ENCODE data around the gene CCL15.
"Not testable (repeated sequence)": the region's sequence is repeated elsewhere in the genome, so short reads cannot be mapped to it uniquely, and the experiment has no call there.

The CCL15 gene, protein sequence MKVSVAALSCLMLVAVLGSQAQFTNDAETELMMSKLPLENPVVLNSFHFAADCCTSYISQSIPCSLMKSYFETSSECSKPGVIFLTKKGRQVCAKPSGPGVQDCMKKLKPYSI

DNA sequence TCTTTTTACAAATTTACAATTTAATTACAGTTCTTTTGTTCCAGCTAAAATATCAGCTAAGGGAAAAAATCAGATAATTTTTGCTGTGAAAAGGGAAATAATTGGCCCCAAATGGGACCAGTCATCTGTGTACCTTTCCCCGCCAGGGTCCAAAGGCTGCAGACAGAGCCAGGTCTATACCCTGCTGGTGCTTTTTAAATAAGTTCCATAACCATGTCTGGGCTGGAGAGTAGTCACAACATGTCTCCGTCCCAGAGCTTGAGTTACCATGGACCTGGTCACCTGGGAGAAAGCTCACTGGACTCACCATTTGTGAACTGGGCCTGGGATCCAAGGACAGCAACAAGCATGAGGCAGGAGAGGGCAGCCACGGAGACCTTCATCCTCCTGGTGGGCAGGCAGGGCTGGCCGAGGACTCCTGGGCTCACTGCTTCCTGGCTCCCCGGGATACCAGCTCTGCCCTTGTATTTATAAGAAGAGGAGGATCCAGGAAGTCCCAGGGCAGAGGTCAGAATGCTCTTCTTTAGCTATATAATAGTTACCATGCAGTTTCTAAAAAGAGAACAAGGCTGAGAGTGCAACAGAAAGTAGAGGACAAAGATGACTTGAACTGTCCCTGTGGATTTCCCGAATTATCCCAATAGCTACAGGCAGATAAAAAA, at the start of gene CCL15:
Gene CCL15 (minus strand): TSS at position 444 of the 662 bp plus-strand sequence. CDS start 61 bp downstream, at position 383.
- no peak for DNase-seq

DNA sequence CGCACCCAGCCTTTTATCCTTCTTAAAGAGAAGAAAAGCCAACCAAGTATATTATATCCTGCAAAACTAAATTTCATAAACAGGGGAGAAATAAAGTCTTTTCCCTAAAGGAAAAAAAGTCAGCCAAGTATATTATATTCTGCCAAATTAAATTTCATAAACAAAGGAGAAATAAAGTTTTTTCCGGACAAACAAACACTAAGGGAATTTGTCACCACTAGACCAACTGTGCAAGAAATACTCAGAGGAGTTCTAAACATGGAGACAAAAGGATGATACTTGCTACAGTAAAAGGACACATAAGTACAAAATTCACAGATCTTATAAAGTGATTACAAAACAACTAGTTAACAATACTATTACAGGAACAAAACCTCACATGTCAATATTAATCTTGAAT, 48.3 kb upstream of the CCL15 start:
- no peak for DNase-seq

DNA sequence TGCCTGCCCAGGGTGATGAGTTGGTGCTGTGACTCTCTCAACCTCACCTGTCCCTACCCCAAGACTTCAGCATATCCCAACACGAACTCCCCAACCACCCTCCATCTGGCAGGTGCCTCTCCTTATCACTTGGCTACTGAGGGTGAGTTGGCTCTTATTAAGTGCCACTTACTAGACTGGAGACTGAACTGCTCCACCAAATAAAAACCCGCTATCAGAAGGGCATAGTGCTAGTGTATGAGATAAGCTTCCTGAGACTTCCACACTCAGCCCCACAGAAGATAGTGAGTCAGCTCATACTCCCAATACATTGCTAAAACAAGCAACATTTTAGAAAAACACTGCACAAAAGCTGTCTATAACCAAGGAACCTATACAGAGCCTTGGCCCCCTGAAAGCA, 46.7 kb upstream of the CCL15 start:
- no peak for DNase-seq

DNA sequence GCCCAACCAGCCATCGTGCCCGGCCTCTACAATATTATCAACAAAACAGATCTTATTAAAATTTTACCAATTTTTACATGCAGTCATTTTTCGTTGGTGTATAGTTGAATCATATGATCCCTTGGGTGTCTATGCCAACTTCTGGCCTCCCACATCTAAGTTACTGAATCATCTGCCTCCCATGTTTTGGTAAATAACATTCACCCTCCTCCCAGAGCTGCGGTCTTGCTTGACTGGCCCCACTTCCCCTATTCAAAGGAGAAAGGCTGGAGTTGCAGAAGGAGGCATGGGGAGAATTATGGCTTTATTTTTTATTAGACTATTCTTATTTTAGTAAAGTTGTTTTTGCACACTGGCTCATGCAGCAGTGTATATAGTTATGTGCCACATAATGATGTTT, 34.9 kb upstream of the CCL15 start:
- DNase-seq, result no peak

DNA sequence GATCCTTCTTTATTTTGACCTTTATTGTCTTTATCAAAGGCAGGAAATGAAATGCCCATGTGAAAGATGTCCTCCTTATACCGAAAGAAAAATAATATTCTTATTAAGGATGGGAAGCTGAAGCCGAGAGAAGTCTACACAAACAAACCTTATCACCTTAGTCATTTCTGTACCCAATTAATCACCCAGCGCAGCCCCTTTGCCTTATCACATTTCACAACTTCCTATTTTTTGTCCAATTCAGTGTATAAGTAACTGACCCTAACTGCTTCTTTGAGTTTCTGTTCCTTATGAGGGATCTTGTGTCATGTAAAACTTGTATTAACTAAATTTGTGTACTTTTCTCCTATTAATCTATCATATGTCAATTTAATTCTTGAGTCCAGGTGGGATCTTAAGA, 32.8 kb upstream of the CCL15 start:
- DNase-seq, result no peak

DNA sequence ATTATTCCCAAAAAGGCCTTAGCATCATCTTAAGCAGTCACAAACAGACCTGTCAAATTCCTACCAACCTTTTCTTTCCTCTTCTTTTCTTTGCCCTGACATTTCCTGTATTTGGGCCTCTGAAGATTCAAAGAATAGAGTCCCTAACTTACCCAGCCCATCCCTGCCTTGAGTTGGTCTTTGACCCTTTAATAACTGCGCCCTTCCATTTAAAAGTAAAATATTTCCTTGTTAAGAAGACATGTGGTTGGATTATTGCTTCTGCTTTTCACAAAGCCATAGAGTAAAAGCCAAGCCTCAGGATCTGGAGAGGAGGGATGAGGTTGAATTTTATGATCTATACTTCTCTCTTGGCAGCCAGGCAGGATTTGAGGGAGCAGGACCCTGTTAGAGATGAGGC, 29.6 kb upstream of the CCL15 start:
- DNase-seq, result no peak

DNA sequence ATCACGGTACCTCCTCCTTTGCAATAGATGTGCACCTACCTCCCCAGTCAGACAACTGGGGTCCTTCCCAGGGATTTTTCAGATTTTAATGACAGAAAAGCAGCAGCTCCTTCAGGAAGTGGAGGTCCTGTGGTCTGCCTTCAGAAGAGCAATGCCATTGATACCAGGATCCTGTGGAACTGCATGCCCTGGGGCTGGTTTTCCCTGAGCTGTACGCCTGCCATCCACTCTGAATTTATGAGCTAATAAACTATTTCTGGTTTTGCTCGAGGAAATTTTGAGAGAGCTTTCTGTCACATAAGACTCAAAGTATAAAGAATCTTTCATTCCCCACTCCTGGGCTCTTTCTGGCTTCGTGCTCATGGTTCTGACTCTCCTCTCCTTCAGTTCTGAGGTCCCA, 26.4 kb upstream of the CCL15 start:
- no peak for DNase-seq

DNA sequence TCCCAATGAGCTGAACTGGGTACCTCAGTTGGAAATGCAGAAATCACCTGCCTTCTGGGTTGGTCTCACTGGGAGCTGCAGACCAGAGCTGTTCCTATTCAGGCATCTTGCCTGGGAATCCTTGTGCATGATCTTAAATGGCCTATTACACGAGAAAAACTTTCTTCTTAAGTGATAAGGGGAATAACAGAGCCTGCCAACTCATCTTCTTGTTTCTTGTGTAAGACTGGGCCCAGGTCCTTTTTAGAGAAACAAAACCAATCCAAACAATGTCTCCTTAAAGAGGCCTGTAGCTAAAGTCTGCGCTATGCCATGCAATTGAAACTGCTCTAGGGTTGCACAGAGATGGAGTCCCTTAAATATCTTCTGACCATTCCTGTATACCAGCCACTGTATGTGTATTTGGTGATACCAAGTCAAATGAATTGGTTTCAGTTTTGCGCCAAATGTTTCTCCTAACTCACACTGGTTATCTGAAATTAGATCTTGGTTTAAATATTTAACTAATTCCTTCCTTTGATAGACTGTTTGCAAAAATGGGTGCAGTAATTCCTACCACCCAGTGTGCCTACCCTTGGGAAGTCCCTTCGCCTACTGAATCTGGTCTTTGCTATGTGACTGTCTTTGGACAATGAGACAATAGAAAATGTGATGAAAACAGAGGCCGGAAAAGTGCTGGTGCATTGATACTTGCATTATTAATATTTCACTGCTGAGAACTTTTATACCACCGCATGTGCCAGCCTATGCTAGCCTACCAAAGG, 22.9 kb upstream of the CCL15 start:
- no peak for DNase-seq

DNA sequence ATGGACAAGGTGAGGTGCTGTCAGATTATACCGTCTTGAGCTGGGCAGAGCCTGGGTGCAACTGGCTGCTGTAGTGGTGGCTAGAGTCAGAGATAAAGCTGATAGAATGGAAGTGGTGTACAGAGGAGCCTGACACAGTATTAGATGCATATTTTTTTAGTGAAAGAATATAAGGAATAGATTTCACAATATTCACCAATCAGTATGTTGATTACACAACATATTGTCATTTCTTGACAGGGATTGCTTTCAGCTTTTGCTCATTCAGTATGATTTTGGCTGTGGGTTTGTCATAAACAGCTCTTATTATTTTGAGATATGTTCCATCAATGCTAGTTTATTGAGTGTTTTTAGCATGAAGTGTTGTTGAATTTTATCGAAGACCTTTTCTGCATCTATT, 18.1 kb upstream of the CCL15 start:
- no peak for DNase-seq

DNA sequence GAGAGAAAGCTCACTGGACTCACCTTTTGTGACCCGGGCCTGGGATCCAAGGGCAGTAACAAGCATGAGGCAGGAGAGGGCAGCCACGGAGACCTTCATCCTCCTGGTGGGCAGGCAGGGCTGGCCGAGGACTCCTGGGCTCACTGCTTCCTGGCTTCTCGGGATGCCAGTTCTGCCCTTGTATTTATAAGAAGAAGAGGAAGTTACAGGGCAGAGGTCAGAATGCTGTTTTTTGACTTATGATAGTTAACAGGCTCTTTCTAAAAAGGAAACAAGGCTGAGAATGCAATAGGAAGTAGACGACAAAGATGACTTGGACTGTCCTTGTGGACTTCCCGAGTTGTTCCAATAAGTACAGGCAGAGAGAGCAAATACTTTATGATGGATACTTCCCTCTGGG, 16.4 kb upstream of the CCL15 start, which contains the start of gene CCL23:
Gene CCL23 (minus strand): TSS at position 174 of the 400 bp plus-strand sequence. CDS start 75 bp downstream, at position 99.
- DNase-seq, result no peak

DNA sequence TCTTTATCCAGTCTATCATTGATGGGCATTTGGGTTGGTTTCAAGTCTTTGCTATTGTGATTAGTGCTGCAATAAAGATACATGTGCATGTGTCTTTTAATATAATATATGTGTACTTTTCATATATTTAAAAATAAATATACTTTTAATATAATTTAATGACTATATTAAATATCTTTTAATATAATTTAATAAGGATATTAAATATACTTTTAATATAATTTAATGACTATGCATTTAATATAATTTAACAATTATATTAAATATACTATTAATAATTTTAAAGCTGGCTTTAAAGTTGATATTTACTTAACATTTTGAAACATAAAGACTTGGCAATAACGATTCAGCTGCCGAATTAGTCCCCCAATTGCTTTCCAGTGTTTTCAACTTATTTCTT, 15.2 kb upstream of the CCL15 start:
- DNase-seq, result no peak

DNA sequence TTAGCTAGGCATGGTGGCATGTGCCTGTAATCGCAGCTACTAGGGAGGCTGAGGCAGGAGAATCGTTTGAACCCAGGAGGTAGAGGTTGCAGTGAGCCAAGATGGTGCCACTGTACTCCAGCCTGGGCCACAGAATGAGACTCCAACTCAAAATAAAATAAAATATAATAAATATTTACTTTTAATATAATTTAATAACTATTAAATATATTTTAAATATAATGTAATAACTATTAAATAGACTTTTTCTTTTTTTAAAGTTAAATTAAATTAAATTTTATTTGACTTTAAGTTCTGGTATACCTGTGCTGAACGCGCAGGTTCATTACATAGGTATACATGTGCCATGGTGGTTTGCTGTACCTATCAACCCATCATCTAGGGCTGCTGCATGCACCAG, 14.5 kb upstream of the CCL15 start:
- not testable (repeated sequence) for DNase-seq

DNA sequence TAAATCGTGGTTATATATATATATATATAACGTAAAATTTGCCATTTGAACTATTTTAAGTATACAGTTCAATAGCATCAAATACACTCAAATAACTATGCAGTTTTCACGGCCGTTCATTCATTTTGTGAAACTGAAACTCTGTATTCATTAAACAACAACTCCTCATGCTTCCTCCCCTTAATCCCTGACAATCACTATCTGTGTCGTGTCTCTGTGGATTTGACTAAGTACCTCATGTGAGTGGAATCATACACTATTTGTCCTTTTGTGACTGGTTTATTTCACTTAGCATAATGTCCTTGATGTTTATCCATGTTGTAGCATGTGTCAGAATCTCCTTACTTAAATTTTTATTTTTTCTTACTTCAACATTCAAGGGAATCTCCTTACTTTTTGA, 13.6 kb upstream of the CCL15 start:
- no peak for DNase-seq

DNA sequence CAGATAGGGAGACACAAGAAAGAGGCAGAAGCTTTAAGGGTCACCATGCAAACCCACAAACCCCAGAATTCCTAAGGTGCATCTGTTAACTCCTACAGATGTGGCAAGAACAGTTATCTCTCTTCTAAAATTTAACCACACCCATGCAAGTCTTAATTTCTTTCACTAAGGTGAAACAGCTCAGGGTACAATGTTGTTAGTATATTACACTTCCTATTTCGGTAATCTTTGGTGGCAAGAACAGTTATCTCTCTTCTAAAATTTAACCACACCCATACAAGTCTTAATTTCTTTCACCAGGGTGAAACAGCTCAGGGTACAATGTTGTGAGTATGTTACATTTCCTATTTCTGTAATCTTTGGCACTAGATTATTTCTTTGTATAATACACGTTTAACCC, 9.8 kb upstream of the CCL15 start:
- DNase-seq, result no peak

DNA sequence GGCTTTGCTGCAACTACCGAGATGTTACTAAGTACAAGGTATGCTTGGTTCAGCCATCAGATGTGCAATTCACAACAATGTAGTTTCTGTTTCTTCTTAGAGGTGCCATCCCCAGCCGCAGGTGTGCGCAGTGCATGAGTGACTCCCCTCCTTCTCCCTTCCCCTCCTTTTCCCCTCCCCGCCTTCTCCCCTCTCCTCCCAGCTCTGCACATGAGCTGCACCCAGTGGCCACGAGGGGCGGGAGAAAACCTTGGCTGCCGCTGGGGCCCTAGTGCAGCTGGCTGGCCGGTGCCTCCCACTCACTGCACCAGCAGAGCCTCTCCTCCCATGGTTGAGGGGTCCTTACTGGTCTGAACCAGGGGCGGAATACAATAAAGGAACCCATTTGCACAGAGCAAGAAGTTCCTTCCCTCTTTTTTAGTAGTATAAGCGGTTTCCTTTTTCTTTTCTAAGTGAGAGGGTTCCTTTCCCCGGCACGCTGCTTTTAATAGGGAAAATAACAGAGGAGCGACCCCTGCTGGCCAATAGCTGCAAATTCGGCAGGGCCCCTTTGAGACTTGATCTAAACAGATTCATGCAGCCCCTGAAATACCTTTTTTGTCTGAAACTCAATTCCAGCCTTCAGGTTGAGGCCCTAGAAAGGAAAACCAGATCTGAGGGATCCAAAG, 7.8 kb upstream of the CCL15 start:
- no peak for DNase-seq

DNA sequence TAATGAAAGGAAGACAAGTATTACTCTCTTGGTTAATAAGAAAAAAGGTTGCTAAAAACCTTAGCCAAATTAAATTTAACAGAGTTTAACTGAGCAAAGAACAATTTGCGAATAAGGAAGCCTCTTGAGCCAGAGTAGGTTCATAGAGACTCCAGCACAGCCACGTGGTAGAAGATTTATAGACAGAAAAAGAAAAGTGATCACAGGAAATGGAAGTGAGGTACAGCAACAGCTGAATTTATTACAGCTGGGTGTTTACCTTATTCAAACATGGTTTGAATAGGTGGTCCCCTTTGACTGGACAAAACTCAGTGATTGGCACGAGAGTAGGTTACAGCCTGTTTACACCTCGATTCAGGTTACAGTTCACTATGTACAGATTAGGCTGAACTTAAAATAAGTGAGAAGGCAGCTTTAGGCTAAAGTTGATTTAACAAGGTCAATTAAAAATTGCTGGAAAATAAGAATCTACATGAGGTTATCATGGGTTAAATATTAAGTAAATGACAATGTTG, 3.3 kb upstream of the CCL15 start:
- no peak for DNase-seq

DNA sequence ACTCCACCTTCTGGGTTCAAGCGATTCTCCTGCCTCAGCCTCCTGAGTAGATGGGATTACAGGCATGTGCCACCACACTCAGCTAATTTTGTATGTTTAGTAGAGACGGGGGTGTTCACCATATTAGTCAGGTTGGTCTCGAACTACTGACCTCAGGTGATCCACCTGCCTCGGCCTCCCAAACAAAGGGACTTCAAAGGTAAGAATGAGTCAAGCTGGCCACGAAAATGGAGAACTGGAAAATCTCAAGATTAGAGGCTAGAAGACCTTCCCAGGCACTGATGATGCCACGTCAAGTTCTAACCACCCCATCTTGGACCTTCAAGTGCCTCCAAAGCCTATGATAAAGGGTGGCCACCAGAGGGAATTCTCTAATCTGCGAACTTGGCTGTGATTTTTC, 1.3 kb upstream of the CCL15 start:
- no peak for DNase-seq

DNA sequence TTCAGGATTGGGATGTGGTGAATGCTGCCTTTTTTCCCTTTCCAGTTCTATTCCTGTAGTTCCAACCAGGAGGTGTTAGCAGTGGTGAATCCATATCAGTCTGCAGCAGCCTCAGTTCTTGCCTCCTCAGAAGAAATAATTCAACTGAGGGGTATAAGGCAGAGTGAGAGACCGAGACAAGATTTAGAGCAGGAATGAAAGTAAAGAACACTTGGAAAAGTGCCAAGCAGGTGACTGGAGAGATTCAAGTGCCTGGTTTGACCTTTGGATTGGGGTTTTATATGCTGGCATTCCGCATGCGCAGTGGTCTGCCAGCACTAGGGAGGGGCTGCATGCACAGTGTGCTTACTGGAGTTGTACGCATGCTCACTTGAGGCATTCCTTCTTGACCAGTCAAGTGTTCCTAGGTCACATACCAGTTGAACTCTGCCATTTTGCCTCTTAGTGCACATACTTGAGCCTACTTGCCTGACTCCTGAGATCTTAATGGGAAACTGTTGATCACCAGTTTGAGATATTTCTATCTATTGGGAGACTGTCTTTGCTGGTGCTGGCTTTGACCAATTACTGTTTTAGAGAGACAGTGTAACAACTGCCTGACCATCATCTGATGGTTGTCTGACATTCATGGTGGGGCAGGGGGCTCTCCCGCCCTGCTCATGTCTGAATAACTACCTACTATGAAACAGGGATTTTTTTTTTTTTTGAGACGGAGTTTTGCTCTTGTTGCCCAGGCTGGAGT, 680 bp upstream of the CCL15 start:
- peak; percentile 13 to 29 for DNase-seq

DNA sequence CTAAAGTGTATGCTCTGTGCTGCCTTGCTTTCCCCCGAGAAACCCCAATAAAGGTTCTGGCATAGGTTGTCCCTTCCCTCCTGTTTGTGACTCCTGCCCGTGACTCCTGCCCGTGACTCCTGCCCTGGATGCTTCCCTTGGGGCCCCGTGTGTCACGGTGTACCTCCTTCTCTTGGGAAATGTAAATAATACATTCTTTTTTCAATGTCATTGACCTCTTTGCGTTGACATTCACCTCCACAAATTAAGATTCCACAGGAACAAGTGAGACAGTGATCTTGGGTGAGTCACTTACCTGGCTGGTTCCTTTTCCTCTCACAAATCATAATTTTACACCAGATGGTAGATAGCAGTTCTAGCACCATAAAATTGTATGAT, 632 bp downstream of the CCL15 start:
- no peak for DNase-seq

DNA sequence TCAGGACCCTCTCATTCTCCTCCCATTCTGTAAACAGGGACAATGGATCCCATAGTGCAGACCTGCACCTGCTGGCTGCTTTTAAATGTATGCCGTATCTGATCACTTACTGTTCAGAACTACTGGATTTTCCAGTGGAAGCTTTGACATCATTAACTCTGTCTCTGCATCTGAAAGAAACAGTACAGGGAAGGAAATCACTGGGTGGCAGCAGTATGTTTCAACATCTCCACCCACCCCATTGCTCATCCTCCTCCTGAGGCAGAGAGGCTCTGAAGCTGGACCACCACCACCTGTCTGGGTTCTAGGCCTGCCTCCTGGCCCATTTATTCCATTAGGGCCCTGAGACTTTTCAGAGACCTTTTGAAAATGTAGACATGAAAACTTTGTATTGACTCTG, 2.6 kb downstream of the CCL15 start:
- no peak for DNase-seq

DNA sequence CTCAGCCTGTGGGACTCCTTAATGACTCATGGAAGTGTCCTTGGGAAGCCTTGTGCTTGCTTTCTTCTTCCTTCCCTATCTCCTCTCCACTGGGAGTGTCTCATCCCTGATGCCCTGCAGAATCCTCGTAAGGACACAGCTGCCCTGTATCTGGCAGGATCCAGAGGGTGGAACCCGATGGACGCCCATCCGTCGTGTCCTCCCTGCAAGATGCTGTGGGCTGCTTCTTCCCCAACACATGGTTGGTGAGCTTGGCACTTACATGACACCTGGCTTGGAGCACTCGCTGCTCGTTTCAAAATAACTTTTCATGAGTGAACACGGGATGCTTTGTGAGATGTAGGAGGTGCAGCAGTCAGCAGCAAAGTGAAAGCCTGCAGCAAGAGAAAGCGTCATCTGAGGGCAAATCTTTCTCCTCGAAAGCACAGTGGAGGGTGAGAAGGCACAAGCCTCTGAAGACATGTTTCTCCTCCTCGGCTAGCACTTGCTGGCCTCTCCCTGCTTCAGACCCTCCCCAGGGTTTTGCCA, 3.3 kb downstream of the CCL15 start:
- DNase-seq, result no peak

DNA sequence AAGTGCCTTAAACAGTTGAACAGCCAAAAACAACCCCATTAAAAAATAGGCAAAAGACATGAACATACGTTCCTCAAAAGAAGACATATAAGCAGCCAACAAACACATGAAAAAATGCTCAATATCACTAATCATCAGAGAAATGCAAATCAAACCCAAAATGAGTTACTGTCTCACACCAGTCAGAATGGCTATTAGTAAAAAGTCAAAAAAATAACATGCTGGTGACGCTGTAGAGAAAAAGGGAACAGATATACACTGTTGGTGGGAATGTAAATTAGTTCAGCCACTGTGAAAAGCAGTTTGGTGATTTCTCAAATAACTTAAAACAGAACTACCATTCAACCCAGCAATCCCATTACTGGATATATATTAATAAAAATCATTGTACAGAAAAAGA, 6.0 kb downstream of the CCL15 start:
- not testable (repeated sequence) for DNase-seq

DNA sequence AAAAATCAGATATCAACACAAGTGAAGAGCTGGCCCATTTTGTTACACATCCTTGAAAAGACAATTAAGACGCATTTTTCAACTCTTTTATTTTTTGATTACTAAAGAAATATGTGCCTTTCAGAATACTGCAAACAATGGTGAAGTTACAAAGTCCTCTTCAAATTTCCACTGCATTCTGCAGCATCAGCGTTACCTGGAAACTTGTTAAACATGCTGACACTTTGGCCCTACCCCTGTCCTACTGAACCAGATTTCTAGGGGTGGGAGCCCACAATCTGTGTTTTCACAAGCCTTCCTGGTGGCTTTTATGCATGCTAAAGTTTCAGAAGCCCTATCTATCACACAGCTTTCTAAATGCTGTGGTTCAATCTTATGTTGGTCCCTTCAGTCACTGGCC, 10.3 kb downstream of the CCL15 start:
- no peak for DNase-seq
